Measurements from ENCODE around the gene ARID3B.
"Not testable (repeated sequence)": the region's sequence is repeated elsewhere in the genome, so short reads cannot be mapped to it uniquely, and the experiment has no call there.

Gene ARID3B

DNA sequence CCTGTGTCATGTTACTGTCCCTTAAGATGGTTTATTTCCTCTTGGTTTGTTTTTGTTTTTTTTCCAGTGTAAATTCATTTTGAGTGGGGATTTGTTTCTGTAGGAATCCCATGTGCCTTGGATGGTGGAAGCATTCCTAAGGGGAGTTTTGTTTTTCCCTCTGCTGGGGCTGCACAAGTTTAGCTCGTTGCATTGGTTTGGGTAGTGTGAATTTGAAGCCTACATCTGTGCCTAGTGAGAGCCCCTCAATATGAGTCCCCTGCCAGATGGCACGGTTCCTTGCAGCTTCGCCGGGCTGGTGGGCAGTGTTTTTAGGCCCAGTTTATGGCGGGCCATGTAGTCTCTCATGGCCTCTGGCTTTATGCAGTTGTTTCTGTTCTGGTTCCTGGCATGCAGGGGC is 17.7 kb downstream of the ARID3B start:
- no peak for DNase-seq (ENCODE audit: low read depth, low spot score)
- no peak overlapping the region for H3K4me3 ChIP-seq (ENCODE audit: low read length)

DNA sequence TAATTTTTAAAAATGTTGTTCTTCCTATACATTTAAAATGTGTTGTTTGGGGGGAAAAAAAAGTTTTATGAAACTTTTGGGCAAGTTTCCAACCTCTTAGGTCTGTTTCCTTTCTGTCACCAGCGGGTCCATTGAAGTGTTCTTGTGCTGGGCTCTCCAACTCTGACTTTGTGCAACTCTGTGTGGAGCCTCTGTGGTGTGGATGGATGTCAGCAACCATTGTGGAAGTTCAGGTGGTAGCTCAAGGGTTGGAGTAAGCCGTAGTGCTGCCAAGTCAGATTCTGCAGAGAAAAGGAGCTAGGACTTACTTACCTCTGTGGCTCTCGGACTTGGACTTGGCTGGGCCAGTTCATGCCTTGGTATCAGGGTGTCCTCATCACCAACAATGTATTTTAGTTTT is 22.4 kb downstream of the ARID3B start:
- no peak for DNase-seq (ENCODE audit: low read depth, low spot score)
- H3K4me3 ChIP-seq (ENCODE audit: low read length), result no peak overlapping the region

DNA sequence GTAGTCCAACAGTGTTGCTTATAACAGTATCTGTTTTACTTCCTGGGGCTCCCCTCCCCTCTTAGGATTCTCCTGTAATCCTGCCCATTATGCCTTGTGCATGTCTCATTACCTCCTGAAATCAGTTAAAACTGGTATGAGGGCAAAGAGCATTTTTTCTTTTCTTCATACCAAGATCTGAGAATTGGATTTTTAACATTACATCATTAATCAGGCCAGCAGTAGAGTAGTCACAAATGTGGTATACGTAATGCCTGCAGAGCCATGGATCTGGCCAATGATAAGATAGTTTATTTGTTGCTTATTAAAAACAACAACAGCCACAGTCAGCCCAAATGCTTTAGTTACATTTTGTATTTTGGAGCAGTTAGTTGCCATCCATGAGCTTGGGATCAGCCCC is 23.2 kb downstream of the ARID3B start:
- DNase-seq (ENCODE audit: low read depth, low spot score), result no peak
- H3K4me3 ChIP-seq (ENCODE audit: low read length), result no peak overlapping the region

DNA sequence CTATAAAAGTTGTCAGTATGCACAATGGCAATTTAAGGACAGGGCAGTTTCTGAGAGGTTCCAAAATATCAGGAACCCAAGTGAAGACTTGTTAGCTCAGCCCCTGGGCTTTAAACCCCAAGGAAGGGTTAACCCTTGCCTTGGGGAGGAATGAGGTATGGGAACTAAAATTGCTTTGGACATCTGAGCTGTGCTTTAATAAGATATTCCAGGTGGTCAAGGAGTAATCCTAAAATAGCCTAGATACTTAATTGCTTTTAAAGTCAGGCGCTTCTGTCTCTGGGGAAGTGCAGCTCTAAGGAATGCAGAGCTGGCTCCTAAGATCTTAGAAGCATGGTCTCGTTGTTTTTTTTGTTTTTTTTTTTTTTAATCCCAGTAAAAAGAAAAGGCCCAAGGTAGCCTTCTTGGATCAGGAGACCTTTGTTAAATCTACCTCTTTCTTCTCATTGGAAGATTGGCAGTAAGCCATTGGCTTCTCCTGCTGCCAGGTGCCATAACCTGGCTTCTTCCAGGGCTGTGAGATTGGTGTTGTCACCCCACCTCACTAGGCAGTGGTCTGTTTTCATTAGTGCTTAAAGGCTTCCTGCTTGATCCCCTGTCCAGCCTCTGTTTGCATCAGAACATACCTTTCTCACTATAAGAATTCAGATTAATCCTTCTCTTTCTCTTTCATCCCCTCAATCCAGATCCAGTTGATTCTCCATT is 24.5 kb downstream of the ARID3B start:
- no peak for DNase-seq (ENCODE audit: low read depth, low spot score)
- no peak overlapping the region for H3K4me3 ChIP-seq (ENCODE audit: low read length)

DNA sequence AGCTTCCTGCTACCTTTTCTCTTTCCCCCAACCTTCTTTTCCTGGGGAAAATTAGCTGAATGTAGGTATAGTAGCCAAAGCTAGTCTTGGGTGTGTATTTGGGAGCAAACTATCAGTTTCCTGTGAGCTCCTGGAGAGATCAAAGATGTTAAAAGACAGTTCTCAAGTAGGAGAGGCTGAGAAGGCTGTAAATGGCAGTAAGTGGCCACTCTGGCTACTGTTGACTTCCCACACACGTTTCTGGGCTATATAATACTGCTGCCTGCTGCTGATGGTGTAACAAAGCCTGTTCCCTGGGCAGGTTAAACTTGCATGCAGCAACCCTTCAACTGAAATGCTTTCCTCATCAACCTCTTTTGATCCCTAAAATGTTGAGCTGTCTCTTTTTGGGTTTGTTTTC is 27.6 kb downstream of the ARID3B start:
- DNase-seq (ENCODE audit: low read depth, low spot score), result no peak
- H3K4me3 ChIP-seq (ENCODE audit: low read length), result no peak overlapping the region

DNA sequence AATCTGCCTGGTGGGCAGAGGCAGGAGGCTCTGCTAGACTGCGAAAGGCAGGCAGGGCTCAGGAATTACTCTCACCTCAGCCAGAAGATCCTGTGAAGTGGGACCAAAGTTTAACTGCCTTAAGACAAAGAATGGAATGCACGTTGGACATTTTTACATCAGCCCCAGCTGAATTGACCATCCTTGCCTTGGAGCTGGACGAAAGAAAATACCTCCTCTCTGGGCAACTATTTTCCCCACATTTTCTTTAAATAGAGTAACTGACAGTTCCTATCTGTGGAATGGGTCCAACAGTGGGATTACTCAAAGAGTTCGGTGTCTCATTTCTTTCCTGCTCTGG is 28.7 kb downstream of the ARID3B start:
- DNase-seq (ENCODE audit: low read depth, low spot score), result no peak
- H3K4me3 ChIP-seq (ENCODE audit: low read length), result no peak overlapping the region

DNA sequence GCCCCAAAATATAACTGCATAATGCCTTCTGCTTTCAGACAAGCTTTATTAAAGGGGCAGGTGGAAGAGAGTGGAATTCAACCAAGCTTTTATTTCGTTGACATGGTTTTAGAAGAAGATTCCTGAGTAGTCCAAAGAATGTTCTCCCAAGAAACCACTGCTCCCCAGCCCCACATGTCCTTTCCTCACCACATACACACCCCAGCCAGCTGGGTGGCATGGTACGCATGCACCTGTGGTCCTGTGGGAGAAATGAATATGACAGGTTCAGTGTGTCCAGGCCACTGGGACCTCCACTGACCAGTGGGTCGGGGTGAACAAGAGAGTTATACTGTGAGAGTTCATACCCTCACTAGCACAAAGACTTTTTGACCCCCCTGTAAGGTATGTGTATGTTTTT is 30.2 kb downstream of the ARID3B start:
- H3K4me3 ChIP-seq (ENCODE audit: low read length), result no peak overlapping the region
- DNase-seq (ENCODE audit: low read depth, low spot score), result no peak

DNA sequence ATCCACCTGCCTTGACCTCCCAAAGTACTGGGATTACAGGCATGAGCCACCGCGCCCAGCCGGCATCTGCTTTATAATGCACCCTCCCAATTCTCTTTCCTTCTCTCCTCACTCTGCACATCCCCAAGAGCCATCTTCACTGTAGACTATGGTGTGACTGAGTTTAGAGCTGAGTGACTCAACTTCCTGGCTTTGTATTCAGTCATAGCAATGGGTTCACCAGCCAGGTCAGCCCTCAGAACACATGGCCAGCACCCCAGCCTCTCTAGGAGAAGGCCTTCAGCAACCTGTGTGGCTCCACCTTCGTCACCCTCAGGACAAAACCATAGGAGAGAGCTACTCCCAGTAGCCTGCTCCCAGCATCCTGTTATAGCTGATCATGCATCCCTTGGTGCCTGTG is 33.0 kb downstream of the ARID3B start:
- no peak for DNase-seq (ENCODE audit: low read depth, low spot score)

DNA sequence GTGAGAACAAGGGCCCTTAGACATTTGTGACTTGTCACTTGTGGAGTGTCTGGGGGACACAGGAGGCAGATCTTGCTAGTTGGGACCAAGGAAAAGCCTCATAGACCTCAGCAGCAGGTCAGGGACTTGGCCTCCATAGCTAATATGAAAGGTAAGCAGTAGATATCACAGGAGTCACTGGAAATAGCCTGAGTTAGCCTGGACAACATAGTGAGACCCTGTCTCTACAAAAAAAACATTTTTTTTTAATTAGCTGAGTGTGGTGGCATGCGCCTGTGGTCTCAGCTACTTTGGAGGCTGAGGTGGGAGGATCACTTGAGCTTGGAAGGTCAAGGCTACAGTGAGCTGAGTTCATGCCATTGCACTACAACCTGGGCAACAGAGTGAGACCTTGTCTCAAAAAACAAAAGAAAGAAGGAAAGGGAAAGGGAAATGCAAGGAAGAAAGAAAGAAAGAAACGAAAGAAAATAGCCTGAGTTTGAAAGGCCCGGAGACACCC is 37.5 kb downstream of the ARID3B start:
- no peak overlapping the region for H3K4me3 ChIP-seq (ENCODE audit: low read length)
- DNase-seq (ENCODE audit: low read depth, low spot score), result no peak

More for the DNA sequence above, 33.0 kb downstream of the ARID3B start:
- H3K4me3 ChIP-seq (ENCODE audit: low read length), result no peak overlapping the region

DNA sequence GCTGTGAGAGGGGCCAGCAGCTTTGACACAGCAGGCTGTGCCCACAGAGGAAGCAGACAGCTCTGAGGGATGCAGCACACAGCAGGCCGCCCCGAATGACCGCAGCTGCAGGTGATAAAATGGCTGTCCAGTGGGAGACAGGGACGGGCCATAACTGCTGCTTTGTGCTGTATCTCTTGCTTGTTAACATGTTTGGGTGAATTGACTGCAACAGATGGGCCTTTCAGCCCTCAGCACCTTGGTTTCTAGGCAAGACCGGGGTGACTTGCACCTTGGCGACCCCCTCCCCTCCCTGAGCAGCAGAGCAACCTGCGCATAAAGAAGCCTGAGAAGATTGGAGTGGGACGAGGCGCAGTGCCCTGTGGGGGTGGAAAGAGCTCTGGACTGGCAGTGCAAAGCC is 38.0 kb downstream of the ARID3B start:
- no peak for DNase-seq (ENCODE audit: low read depth, low spot score)
- no peak overlapping the region for H3K4me3 ChIP-seq (ENCODE audit: low read length)

DNA sequence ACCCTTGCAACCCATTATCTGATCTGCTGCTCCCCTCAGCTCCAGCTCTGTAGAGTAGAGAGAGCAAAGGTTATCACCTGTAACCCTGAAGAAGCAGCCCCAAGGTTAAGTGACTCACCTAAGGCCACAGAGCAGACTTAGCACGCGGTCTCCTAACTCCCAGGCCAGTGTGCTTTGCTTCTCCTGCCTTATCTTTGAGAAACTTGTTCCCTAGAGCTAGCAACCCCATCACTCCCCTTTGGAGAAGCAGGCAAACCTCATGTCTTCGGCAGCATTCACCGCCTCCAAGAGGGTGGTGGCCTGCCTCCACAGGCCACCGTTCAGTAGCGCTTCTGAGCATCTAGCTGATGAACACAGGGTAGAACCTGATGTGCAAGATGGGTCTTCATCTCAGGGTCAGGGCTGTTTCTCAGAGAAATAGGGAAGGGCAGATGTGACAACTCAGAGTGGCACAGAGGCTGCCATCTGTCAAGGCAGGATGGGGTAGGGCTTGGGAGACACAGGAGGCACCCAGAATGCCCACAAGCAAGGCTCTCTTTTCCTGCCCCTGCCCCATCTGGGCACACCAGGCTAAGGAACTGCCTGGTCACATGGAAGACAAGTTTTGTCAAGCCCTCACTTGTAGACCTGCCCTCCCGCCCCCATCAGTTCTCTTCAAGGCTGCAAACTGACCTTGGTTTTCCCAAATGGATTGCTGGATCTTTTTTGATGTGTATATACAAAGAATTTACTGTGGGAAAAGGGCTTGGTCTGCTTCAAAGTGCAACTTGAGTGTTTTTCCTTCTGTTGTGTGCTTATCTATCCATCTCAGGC is 39.7 kb downstream of the ARID3B start:
- DNase-seq (ENCODE audit: low read depth, low spot score), result no peak
- no peak overlapping the region for H3K4me3 ChIP-seq (ENCODE audit: low read length)

DNA sequence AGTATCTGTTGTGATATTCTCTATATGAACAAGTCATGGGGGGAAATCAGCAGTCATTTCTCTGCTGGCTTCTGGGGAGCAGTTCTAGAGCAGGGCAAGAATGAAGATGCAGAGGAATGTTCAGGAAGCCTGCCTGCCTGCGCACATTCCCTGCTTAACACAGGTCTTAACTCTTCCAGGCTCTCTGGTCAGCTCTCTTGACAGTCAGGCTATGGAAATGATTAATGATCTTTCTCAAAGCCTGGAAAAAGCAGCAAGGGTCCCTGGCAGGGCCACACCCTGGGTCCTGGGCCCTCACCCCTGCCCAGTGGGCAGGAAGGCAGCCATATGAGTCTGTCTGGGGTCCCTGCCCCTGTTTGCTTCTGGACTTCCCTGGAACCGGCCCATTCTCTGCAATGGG is 43.2 kb downstream of the ARID3B start:
- no peak overlapping the region for H3K4me3 ChIP-seq (ENCODE audit: low read length)
- DNase-seq (ENCODE audit: low read depth, low spot score), result no peak

DNA sequence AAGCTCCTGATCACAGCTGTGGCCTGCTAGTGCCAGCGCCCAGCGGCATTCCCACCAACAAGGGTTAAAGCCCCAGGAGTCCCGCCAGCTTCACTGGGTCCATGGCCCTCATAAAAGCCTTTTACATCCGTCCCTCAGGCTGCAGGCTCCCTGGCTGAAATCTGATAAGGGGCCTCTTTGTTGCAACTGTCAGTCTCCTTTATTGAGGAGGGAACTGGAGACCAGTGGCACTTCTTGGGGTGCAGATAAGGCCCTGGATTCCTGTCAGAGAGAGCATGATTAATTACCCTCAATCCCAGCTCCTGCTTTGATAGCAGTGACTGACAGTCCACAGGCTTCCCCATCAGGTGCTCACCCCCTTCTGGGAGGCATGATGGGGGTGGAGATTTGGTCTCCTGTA is 43.8 kb downstream of the ARID3B start:
- no peak overlapping the region for H3K4me3 ChIP-seq (ENCODE audit: low read length)
- no peak for DNase-seq (ENCODE audit: low read depth, low spot score)

DNA sequence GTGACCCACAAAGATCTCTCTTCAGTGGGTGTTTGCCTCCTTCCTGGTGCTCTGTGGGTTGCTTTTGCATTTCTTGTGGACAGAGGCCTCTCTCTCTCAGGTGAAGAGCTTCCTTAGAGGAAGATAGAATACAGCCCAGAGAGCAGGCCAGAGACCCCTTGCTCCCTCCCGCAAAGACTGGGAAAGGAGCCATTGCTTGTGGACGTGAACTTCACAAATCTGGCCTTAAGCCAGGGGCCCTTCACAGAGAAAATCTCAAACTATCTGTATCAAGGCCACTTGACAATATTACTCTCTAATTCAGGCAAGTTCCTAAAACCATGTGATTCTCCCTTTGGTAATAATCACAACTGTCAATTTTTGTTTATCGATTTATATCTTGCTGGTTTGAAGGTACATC is 44.2 kb downstream of the ARID3B start:
- no peak overlapping the region for H3K4me3 ChIP-seq (ENCODE audit: low read length)
- DNase-seq (ENCODE audit: low read depth, low spot score), result no peak

DNA sequence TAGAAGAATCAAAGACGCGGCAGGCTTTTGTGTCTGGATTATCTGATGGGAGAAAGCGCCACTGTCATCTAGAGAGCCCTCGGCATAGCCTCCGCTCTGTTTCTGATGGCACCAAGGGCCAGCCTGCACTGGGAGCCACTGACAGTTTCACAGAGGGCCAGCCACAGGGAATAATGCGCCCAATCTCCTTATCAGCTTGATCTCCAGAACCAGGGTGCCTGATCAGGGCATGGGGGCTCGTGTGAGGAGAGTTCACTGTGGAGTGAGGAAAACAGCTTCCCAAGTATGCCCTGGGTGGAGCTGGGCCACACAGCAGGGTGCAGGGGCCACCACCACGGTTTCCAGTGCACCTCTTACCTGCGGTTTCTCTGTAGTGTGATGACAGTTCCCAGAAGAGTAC is 44.8 kb downstream of the ARID3B start:
- no peak overlapping the region for H3K4me3 ChIP-seq (ENCODE audit: low read length)
- DNase-seq (ENCODE audit: low read depth, low spot score), result no peak

DNA sequence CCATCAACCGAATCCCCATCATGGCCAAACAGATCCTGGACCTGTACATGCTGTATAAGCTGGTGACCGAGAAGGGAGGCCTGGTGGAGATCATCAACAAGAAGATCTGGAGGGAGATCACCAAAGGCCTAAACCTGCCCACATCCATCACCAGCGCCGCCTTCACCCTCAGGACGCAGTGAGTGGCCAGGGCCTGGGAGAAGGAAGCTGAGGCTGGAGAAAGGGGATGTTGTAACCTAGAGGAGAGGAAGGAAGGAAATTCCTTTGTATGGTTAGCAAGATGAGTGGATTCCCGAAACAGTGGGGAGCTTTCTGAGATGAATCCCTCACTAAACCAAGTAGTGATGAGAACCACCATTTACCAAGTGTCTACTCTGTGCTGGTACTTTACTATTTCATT is 48.8 kb downstream of the ARID3B start:
- H3K4me3 ChIP-seq (ENCODE audit: low read length), result no peak overlapping the region
- no peak for DNase-seq (ENCODE audit: low read depth, low spot score)

DNA sequence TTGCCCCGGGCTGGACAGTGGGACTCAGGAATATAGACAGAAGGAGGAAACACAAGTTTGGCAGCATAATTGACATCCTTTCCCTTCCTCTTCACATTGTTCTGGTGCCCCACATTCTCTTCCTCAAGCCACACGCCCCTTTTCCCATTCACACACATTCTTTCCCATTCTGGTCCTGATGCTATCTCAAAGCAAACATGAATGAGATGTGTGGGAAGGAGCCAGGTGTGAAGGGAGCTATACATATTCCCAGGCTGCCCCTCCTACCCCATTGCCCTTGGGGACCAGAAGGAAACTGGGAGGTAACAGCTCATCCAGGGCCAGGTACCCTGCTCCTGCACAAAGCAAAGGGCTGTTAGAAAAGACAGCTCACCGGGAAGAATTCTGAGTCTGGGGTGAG is 51.2 kb downstream of the ARID3B start:
- no peak for DNase-seq (ENCODE audit: low read depth, low spot score)
- H3K4me3 ChIP-seq (ENCODE audit: low read length), result no peak overlapping the region

DNA sequence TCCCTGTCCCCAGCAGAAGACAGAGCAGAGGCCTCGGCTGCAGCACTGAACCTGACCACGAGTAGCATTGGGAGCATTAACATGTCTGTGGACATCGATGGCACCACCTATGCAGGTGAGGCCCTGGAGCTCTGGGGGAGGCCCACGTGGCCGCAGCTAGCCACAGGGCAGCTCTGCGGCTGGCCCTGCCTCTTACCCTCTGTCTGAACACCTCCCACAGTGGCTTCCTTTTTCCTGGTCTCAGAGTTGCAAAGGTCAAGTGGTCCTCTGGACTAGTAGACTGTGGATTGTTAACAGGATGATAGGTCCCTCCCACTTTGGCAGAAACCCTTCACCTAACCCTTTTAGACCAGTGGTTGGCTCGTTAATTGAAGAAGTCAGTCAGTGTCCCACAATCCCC is 52.1 kb downstream of the ARID3B start:
- DNase-seq (ENCODE audit: low read depth, low spot score), result no peak
- H3K4me3 ChIP-seq (ENCODE audit: low read length), result no peak overlapping the region

DNA sequence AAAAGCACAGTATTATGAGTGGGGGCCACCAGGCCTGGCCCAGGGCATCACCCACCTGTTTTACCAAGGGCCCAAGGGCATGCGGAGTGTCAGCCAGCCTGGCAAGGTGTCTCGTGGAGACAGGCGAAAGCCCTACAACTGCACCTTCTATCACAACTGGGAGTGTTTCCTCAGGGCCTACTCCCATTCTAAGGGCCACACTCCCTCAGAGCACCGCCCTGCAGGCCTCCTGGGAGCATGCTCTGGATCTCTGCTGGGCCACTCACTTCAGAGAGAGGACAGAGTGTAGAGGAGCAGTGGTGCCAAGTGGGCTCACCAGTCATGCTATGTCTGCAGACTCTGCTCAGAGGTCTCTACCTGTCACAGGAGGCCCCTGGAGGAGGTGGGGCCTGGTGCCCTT is 53.4 kb downstream of the ARID3B start:
- no peak for DNase-seq (ENCODE audit: low read depth, low spot score)
- no peak overlapping the region for H3K4me3 ChIP-seq (ENCODE audit: low read length)

DNA sequence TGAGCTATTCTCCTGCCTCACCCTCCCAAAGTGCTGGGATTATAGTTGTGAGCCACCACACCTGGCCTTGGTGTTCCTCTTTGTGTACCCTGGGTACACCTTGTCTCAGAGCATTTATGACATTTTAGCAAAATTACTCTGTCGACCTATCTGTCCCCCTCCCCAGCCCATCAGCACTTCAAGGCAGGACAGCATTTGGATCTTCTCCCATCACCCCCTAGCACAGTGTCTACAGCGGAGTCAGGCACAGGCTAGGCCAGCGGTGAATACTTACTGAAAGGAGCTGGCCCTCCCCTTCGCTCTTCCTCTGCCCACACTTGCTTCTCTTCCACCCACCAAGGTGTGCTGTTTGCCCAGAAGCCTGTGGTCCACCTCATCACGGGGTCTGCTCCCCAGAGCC is 54.3 kb downstream of the ARID3B start:
- H3K4me3 ChIP-seq (ENCODE audit: low read length), result no peak overlapping the region
- no peak for DNase-seq (ENCODE audit: low read depth, low spot score)

DNA sequence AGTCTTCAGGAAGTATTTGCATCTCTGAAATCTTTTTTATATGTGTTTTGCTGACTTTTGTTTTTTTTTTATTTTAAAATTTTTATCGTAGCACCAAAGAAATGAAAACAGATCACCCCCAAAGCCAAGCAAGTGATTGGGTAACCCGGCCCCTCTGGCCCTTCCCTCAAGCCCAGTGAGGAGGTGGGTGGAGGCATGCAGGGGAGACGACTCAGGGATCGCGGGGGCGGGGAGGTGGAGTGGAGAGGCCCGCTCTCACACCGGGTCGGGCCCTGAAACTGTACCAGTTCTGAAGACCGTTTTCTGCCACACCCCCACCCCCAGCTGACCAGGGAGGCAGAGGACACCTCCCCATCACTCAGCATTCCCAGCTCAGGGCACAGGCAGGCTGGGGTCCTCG is 55.7 kb downstream of the ARID3B start:
- not testable (repeated sequence) for H3K4me3 ChIP-seq (ENCODE audit: low read length); DNase-seq (ENCODE audit: low read depth, low spot score)

Data from Jurkat, Clone E6-1 (cell line).